Transverse colon (tissue), 4 donors: ENCODE results near the gene MEG3.

Experiments used
- CTCF ChIP-seq, 5 experiments: fragments of 200-600 bp in 3 of 5; fragments of 450-650 bp in 2 of 5; sonication (generic) in 3 of 5; IDR thresholded peaks; 1 replicate in 2 of 5; 2 replicates in 3 of 5; pipeline ENCODE4 v1.5.1; 2016 to 2017; ENCODE audit warnings: antibody characterized with exemption in 5 of 5, inconsistent platforms in 3 of 5, mild to moderate bottlenecking in 2 of 5, moderate library complexity in 1 of 5
- POLR2A ChIP-seq: fragments of 450-650 bp; IDR thresholded peaks from one replicate; pipeline ENCODE4 v1.6.1; 2016; ENCODE audit warnings: antibody characterized with exemption, mild to moderate bottlenecking, moderate library complexity
- POLR2AphosphoS5 ChIP-seq, 3 donors: sonication (generic); formaldehyde crosslinking; IDR thresholded peaks; one replicate each; pipeline ENCODE4 v1.6.1; 2016; ENCODE audit warnings: antibody characterized with exemption in 3 of 3

- no peak for TF ChIP-seq POLR2A
- no peak for TF ChIP-seq CTCF (IDR thresholded peaks at IDR 0.05)
- no peak for TF ChIP-seq POLR2AphosphoS5 (IDR thresholded peaks at IDR 0.05)
Observed at GRCh38 chr14:100864960-100865681, 39.2 kb downstream of the MEG3 start.
